HG02973 (cell line): ENCODE data around the gene ZNF621.
"Not testable (repeated sequence)": the region's sequence is repeated elsewhere in the genome, so short reads cannot be mapped to it uniquely, and the experiment has no call there.

Source experiments
- ATAC-seq: cut with Tn5 transposase; IDR thresholded peaks from one replicate; pipeline ENCODE4 v1.9.1; 2021; ENCODE audit warnings: moderate library complexity; ENCODE audit not compliant: unreplicated experiment

The ZNF621 gene

GRCh38 chr3:40532252-40532651 is 7.5 kb downstream of the ZNF621 start:
- no peak for ATAC-seq

GRCh38 chr3:40534283-40534682 is 9.5 kb downstream of the ZNF621 start:
- no peak for ATAC-seq

GRCh38 chr3:40546816-40547215 is 22.1 kb downstream of the ZNF621 start:
- ATAC-seq: no peak

- ATAC-seq: no peak
Observed at GRCh38 chr3:40550167-40550566, 25.4 kb downstream of the ZNF621 start.

- no peak for ATAC-seq
Observed at GRCh38 chr3:40557575-40558161, 32.9 kb downstream of the ZNF621 start.

GRCh38 chr3:40562482-40562881 is 37.7 kb downstream of the ZNF621 start:
- ATAC-seq: not testable (repeated sequence)

- ATAC-seq: not testable (repeated sequence)
Observed at GRCh38 chr3:40565629-40566028, 40.9 kb downstream of the ZNF621 start.

- no peak for ATAC-seq
Observed at GRCh38 chr3:40566694-40567093, 41.9 kb downstream of the ZNF621 start.

GRCh38 chr3:40572588-40572987 is 47.8 kb downstream of the ZNF621 start:
- ATAC-seq: no peak

GRCh38 chr3:40574050-40574449 is 49.3 kb downstream of the ZNF621 start:
- ATAC-seq: no peak

GRCh38 chr3:40574661-40575060 is 49.9 kb downstream of the ZNF621 start:
- ATAC-seq: no peak

GRCh38 chr3:40576396-40576795 is 51.6 kb downstream of the ZNF621 start:
- no peak for ATAC-seq

- ATAC-seq: peak; percentile 63
Observed at GRCh38 chr3:40580494-40581091, 55.8 kb downstream of the ZNF621 start.

- no peak for ATAC-seq
Observed at GRCh38 chr3:40581166-40581565, 56.4 kb downstream of the ZNF621 start.

GRCh38 chr3:40582401-40583027 is 57.8 kb downstream of the ZNF621 start:
- no peak for ATAC-seq

GRCh38 chr3:40583691-40584090 is 58.9 kb downstream of the ZNF621 start:
- ATAC-seq: no peak

GRCh38 chr3:40584625-40585189 is 59.9 kb downstream of the ZNF621 start:
- ATAC-seq: peak; percentile 78

GRCh38 chr3:40585381-40586016 is 60.7 kb downstream of the ZNF621 start:
- ATAC-seq: no peak

GRCh38 chr3:40586901-40587300 is 62.1 kb downstream of the ZNF621 start:
- ATAC-seq: no peak

GRCh38 chr3:40588406-40588805 is 63.6 kb downstream of the ZNF621 start:
- no peak for ATAC-seq
